OCI-LY1 (cell line): ENCODE measurements around the gene HEPACAM.

Experiments used
- H2AFZ ChIP-seq: fragments of 200-600 bp; sonication (generic), shearing (Covaris generic); 2 replicates; pipeline ENCODE4 v1.6.0; 2014; ENCODE audit warnings: antibody characterized with exemption, mild to moderate bottlenecking, low read length
- H3F3A ChIP-seq: fragments of 200-600 bp; sonication (generic), shearing (Covaris generic); 2 replicates; pipeline ENCODE4 v1.6.0; 2014; ENCODE audit warnings: mild to moderate bottlenecking, antibody characterized with exemption, low read length, moderate library complexity; ENCODE audit not compliant: insufficient read depth
- H3K27ac ChIP-seq: fragments of 200-600 bp; sonication (generic); 2 replicates; pipeline ENCODE4 v1.5.1; 2014; ENCODE audit warnings: low read length, mixed run types, mild to moderate bottlenecking, low read depth; ENCODE audit not compliant: poor library complexity, severe bottlenecking
- H3K27me3 ChIP-seq: fragments of 200-600 bp; sonication (generic); 2 replicates; pipeline ENCODE4 v1.6.0; 2014; ENCODE audit warnings: antibody characterized with exemption, mild to moderate bottlenecking, low read length, moderate library complexity; ENCODE audit not compliant: insufficient read depth
- H3K36me3 ChIP-seq: fragments of 200-600 bp; sonication (generic); 2 replicates; pipeline ENCODE4 v1.6.1; 2014; ENCODE audit warnings: mild to moderate bottlenecking, antibody characterized with exemption, low read length, moderate library complexity, mixed read lengths; ENCODE audit not compliant: insufficient read depth
- H3K4me1 ChIP-seq: fragments of 200-600 bp; sonication (generic); 2 replicates; pipeline ENCODE4 v1.5.1; 2014; ENCODE audit warnings: mild to moderate bottlenecking, low read length, moderate library complexity; ENCODE audit not compliant: insufficient read depth, severe bottlenecking
- H3K4me2 ChIP-seq: fragments of 200-600 bp; sonication (generic), shearing (Covaris generic); 2 replicates; pipeline ENCODE4 v1.6.1; 2014; ENCODE audit warnings: low read length
- H3K4me3 ChIP-seq: fragments of 200-600 bp; sonication (generic); 2 replicates; pipeline ENCODE4 v1.5.1; 2014; ENCODE audit warnings: low read length, low read depth, mild to moderate bottlenecking, mixed read lengths; ENCODE audit not compliant: poor library complexity, severe bottlenecking
- H3K79me2 ChIP-seq: fragments of 200-600 bp; shearing (Covaris generic); 2 replicates; pipeline ENCODE4 v1.6.1; 2016; ENCODE audit warnings: mixed run types, low read length, mixed read lengths; ENCODE audit not compliant: insufficient read depth
- H3K9ac ChIP-seq: fragments of 200-600 bp; sonication (generic), shearing (Covaris generic); 2 replicates; pipeline ENCODE4 v1.6.1; 2014; ENCODE audit warnings: mild to moderate bottlenecking, low read length, mixed read lengths
- H3K9me2 ChIP-seq: fragments of 200-600 bp; sonication (generic), shearing (Covaris generic); 2 replicates; pipeline ENCODE4 v1.6.1; 2014; ENCODE audit warnings: low read depth, mild to moderate bottlenecking, low read length, mixed read lengths
- H3K9me3 ChIP-seq: fragments of 200-600 bp; shearing (Covaris generic); 2 replicates; pipeline ENCODE4 v1.6.1; 2014; ENCODE audit warnings: low read length, mixed read lengths
- H4K20me1 ChIP-seq: fragments of 200-600 bp; sonication (generic), shearing (Covaris generic); 2 replicates; pipeline ENCODE4 v1.6.0; 2016; ENCODE audit warnings: mild to moderate bottlenecking, low read length; ENCODE audit not compliant: insufficient read depth
- CTCF ChIP-seq: fragments of 200-600 bp; sonication (generic), shearing (Covaris generic); IDR thresholded peaks from 2 replicates; pipeline ENCODE4 v1.5.1; 2017; ENCODE audit warnings: mild to moderate bottlenecking, antibody characterized with exemption, low read length, moderate library complexity, mixed read lengths
- EZH2 ChIP-seq: fragments of 200-600 bp; sonication (generic), shearing (Covaris generic); IDR thresholded peaks from 2 replicates; pipeline ENCODE4 v1.8.0; 2017; ENCODE audit warnings: borderline replicate concordance, mixed run types, mild to moderate bottlenecking, antibody characterized with exemption, low read length, moderate library complexity, mixed read lengths

Gene HEPACAM

DNA sequence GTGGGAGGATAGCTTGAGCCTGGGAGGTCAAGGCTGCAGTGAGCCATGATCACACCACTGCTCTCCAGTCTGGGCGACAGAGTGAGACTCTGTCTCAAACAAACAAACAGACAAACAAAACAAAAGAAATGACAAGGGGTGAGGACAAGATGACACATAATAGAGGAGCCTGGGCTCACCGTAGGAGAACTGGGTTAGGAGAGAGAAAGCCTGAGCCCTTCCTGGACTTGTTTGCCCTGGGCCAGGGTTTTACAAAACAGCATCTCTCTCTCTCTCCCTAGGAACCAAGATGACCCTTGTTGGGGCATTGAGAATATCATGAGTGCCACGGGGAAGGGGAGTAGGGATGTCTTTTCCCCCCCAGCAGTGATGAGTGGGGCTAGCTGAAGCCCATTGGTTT lies 54.9 kb downstream of the HEPACAM start:
- H3K4me2 ChIP-seq: no peak overlapping the region
- no peak overlapping the region for H3K27ac ChIP-seq

GRCh38 chr11:124880290-124880611 lies 55.6 kb downstream of the HEPACAM start:
- Histone ChIP-seq H4K20me1 (no peaks in the 10 kb centered on the region), H3K9me2 (no peaks in the 10 kb centered on the region), H3K79me2 (no peaks in the 10 kb centered on the region), H3K4me3 (no peak overlapping the region), H3K36me3 (no peaks in the 10 kb centered on the region), H3K9me3 (no peaks in the 10 kb centered on the region), H3K4me1 (peaks cover 4% of the 10 kb centered on the region), H3F3A (no peaks in the 10 kb centered on the region), H3K27ac (no peak overlapping the region), H2AFZ (no peak overlapping the region), H3K27me3 (no peaks in the 10 kb centered on the region; the same call in 1 of the 2 replicates), H3K9ac (no peak overlapping the region), H3K4me2 (no peak overlapping the region)
- TF ChIP-seq CTCF (no peak), EZH2 (no peak)

More for the DNA sequence above, 54.9 kb downstream of the HEPACAM start:
- TF ChIP-seq EZH2: no peak
- TF ChIP-seq CTCF: no peak
- Histone ChIP-seq H2AFZ (no peak overlapping the region), H3K4me3 (no peak overlapping the region), H3K79me2 (no peaks in the 10 kb centered on the region), H3K27me3 (no peaks in the 10 kb centered on the region; the same call in 1 of the 2 replicates), H3K9me3 (no peaks in the 10 kb centered on the region), H3K9me2 (no peaks in the 10 kb centered on the region), H4K20me1 (no peaks in the 10 kb centered on the region), H3K9ac (no peak overlapping the region), H3K36me3 (no peaks in the 10 kb centered on the region), H3K4me1 (peaks cover 2% of the 10 kb centered on the region), H3F3A (no peaks in the 10 kb centered on the region)

DNA sequence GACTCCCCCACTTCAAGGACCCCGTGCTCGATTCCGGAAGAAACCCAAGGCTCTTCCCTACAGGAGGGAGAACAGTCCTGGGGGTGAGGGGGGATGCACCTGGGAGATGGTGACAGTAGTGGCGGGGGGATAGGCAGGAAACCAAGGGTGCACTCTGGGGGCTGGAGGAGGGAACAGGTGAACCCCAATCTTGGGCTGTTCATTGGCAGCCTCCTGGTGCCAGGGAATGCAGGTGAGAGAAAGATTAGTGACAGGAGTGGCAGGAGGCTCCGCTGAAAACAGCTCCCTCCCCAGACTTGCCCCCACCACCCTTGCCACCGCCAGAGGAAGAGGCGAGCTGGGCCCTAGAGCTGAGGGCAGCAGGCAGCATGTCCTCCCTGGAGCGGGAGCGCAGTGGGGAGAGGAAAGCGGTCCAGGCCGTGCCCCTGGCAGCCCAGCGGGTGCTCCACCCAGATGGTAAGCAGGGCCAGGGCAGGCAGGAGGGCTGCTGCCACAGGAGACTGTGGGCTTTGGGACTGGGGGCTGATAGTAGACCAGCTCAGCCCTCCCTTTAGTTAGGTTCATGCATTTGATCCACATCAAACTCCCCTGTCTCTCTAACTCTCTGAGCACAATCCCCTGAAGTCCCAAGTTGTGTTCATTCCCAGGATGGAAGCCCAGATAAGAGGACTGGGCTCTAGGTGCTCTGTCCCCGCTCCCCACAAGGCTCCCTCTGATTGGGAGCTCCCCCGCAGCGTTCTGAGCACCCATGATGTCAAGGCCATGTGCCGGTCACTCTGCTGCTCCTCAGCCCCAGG lies 56.2 kb downstream of the HEPACAM start:
- Histone ChIP-seq H3K4me2 (no peak overlapping the region), H3K4me3 (no peak overlapping the region), H3K27me3 (no peaks in the 10 kb centered on the region; the same call in 1 of the 2 replicates), H4K20me1 (no peaks in the 10 kb centered on the region), H3K9me3 (no peaks in the 10 kb centered on the region), H3K4me1 (peaks cover 4% of the 10 kb centered on the region), H3K36me3 (no peaks in the 10 kb centered on the region), H3K9ac (no peak overlapping the region), H3F3A (no peaks in the 10 kb centered on the region), H2AFZ (no peak overlapping the region), H3K79me2 (no peaks in the 10 kb centered on the region), H3K27ac (no peak overlapping the region), H3K9me2 (no peaks in the 10 kb centered on the region)
- TF ChIP-seq EZH2 (no peak), CTCF (no peak)
